NCI-H2196 treated with DMSO at 0.1 percent for 48 hours (cell line): ENCODE measurements around the gene IFNL2.
A peak's percentile ranks its signal among the peaks of the same experiment; 100 is the strongest.
"Not testable (repeated sequence)": the region's sequence is repeated elsewhere in the genome, so short reads cannot be mapped to it uniquely, and the experiment has no call there.

Experiments used
- DNase-seq: peaks from one replicate; lab custom pipeline; 2025; ENCODE audit not compliant: unreplicated experiment; lab: John Stamatoyannopoulos, UW

Gene IFNL2

DNA sequence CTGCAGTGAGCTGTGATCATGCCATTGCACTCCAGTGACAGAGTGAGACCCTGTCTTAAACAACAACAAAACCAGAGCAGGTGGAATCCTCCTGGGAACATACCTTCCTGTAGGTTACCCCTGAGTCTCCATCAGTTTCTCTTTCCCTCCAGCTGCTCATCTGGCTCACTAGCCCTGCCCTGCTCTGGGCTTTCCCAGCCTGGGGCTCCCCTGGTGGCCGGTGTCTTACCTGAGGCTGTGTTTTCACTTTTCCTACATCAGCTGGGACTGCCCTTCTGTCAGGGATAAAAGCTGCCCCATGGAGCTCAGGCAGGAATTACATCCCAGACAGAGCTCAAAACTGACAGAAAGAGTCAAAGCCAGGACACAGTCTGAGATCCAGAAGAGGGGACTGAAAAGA, at the start of gene IFNL2:
TSS of gene IFNL2 (plus strand) at position 312 of the 400 bp plus-strand sequence. CDS start 173 bp downstream, outside the sequence.
- DNase-seq: not testable (repeated sequence)

DNA sequence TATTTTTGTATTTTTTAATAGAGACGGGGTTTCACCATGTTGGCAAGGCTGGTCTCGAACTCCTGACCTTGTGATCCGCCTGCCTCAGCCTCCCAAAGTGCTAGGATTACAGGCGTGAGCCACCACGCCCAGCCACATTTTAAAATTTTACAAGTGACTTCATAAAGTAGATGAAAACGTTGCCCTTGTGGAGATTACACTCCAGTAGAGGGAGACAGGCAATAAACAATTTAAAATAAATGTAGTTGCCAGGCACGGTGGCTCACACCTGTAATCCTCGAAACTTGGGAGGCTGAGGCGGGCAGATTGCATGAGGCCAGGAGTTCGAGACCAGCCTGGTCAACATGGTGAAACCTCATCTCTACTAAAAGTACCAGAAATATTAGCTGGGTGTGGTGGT, 49.1 kb upstream of the IFNL2 start:
- DNase-seq: not testable (repeated sequence)

DNA sequence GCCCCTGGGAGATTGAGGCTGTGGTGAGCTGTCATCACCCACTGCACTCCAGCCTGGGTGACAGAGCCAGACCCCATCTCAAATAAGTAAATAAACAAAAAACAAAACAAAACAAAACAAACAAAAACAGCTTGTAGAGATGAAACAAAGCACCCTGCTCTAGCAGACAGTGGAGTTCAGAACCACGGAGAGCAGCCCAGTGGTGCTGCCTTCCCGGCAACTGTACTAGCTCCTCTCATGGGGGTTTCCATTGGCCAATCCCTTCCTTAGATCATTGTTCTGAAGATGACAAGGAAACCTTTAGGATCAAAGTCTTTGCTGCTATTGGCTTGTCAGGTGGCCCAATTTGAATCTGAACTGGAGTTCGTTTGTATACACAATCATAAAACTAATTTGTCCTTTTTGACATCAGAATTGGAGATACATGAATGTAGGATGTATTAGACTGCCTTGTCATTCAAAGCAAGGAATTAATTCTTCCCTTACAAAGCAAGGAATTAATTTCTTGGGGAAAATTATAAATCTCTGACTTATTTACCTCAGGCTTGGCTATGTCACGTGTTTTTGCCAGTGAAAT, 44.4 kb upstream of the IFNL2 start:
- DNase-seq: no peak

DNA sequence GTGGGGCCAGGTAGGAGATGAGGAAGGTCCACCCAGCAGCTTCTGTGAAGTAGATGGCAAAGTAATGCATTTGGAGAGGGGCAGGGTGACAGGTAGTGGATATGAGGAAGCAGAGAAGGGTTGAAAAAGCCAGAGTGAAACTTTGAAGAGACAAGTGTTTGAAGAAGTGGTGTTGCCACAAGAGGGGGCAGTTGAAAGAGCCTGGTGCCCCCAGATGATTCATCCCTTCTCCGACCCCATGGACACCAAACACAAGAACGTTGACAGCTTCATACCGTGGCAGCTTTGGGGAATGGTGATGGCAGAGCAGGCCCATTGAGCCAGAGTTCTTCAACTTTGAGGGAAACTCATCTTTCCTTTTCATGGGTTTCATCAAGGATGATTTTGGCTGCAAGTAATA, 43.3 kb upstream of the IFNL2 start:
- no peak for DNase-seq

DNA sequence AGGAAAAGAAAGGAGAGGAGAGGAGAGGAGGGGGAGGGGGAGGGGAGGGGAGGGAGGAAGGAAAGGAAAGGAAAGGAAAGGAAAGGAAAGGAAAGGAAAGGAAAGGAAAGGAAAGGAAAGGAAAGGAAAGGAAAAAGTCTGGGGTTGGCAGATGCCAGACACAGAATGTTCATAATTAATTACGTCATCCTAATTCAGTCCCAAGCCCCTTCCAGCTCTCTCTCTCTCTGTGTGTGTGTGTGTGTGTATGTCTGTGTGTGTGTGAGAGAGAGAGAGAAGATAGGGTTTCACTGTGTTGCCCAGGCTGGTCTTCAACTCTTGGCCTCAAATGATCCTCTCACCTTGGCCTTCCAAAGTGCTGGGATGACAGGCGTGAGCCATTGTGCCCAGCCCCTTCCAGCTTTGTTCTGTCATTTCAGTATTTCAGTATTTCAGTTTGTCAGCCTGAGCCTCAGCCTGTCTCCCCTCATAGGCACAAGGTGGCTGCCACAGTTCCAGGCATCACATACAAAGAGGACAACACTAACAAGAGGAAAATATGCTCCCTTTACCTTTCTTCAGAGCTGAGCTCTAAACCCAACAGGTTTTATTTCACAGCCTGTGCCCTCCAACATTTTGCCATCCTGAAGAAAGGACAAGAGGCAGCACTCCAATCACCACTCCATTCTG, 38.0 kb upstream of the IFNL2 start:
- no peak for DNase-seq

DNA sequence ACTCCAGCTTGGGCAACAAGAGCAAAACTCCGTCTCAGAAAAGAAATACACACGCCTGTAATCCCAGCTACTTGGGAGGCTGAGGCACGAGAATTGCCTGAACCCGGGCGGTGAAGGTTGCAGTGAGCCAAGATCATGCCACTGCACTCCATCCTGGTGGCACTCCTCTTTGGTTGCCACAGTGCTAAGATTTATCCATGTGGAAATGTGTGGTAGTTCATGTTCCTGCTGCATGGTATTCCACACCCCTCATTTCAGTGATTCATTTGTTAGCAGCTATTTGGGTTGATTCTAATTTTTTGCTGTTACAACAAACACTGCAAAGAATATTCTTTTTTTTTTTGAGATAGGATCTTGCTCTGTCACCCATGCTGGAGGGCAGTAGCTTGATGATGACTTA, 35.5 kb upstream of the IFNL2 start:
- no peak for DNase-seq

DNA sequence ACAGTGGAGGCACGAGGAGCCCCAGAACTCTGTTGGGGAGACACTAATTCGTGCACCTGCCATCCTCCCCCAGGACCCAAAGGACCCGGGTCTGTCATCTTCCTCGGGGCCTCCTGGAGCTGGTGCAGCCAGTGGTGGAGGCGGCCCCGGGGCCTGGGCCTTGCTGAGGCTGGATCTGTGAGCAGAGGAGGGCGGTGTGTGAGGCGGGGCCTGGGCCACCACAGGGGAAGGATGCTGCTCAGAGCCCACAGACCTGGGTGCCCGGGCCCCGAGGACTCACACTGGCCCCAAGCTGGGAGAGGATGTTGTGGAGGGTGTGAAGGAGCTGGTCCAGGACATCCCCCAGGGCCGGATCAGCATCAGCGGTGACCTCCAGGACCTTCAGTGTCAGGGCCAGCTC, 31.7 kb upstream of the IFNL2 start:
- DNase-seq: no peak

DNA sequence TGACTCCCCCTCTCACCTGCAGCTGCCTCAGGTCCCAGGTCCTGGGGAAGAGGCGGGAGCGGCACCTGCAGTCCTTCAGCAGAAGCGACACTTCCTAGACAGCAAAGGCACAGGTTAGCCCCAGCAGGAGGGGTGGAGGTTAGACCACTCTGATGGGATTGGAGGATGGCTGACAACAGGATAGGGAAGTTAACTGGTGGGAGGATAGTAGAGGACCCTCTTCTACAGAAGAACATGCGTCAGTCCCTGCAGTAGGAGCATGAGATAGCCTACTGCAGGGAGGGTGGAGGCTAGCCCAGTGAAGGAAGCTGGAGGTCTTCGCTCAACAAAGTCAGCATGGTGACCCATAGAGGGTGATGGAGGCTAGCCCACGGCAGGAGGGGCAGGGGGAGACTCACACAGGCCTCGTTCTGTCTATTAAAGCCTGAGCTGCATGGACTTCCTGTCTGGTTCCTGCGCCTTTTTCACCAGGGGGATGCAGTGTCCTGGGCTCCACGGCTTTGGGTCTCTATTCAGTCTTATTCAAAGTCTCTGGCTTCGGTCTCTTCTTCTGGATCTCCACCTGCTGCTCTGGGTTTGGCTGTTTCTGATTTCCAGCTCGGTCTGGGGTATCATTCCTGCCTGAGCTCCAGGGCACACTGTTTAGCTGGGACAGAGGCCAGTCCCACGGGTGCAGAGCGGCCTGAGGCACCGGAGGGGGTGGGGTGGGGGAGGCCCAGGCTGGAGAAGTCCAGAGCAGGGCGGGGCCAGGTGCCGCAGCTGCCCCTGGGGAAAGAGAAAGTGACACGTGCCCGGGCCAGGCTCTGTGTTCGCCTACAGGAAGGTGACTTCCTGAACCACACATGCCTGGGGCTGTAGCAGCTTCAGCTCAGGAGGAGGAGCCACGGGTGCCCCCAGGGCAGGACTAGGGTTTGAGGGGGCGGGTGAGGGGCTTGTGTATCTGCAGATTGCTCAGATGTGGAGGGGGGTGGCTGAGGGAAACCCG, 30.7 kb upstream of the IFNL2 start:
- peak; percentile 75 for DNase-seq

DNA sequence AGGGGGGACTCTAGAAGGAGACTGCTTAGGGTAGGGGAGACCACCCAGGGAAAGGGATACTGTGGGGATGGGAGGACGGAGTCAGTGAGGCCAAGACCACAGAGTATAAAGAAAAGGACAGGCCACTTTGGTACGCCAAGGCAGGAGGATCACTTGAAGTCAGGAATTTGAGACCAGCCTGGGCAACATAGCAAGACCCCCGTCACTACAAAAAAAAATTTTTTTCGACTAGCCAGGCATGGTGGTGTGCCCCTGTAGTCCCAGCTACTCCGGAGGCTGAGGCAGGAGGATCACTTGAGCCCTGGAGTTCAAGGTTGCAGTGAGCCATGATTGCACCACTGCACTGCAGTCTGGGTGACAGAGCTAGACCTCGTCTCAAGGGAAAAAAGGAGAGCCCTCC, 30.0 kb upstream of the IFNL2 start:
- no peak for DNase-seq

DNA sequence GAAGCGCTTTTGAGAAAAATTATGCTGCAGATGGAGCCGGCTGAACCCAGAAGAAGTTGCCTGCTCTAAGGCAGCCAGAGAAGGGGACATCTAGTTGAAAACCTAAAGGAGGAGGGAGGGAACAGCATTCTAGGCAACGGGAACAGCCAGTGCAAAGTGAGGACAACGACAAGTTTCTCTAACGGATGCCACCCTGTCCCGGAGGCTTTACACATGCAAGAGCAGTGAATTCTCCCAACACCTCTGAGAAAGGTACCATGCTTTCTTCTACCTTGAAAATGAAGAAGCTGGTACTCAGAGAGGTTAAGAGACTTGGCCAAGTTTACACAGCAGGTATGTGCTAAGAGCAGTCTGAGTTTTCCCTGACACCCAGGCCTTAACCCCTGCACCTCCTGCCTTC, 29.3 kb upstream of the IFNL2 start:
- DNase-seq: no peak

DNA sequence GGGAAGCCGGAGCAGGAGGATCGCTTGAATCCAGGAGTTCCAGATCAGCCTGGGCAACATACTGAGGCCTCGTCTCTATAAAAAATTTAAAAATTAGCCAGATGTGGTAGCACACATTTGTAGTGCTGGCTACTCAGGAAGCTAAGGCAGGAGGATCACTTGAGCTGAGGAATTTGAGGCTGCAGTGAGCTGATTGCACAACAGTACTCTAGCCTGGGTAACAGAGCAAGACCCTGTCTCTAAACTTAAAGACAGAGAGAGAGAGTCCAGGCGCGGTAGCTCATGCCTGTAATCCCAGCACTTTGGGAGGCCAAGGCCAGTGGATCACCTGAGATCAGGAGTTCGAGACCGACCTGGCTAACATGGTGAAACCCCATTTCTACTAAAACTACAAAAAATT, 27.8 kb upstream of the IFNL2 start:
- DNase-seq: no peak

DNA sequence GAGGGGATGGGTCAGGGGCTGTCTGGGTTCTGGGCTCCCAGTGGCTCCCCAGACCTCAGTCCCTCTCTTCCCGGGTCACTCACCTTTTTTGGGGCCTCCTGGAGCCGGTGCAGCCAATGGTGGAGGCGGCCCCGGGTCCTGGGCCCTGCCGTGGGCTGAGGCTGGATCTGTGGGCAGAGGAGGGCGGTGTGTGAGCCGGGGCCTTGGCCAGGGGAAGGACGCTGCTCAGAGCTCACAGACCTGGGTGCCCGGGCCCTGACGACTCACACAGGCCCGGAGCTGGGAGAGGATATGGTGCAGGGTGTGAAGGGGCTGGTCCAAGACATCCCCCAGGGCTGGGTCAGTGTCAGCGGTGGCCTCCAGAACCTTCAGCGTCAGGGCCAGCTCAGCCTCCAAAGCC, 24.5 kb upstream of the IFNL2 start:
- DNase-seq: not testable (repeated sequence)

DNA sequence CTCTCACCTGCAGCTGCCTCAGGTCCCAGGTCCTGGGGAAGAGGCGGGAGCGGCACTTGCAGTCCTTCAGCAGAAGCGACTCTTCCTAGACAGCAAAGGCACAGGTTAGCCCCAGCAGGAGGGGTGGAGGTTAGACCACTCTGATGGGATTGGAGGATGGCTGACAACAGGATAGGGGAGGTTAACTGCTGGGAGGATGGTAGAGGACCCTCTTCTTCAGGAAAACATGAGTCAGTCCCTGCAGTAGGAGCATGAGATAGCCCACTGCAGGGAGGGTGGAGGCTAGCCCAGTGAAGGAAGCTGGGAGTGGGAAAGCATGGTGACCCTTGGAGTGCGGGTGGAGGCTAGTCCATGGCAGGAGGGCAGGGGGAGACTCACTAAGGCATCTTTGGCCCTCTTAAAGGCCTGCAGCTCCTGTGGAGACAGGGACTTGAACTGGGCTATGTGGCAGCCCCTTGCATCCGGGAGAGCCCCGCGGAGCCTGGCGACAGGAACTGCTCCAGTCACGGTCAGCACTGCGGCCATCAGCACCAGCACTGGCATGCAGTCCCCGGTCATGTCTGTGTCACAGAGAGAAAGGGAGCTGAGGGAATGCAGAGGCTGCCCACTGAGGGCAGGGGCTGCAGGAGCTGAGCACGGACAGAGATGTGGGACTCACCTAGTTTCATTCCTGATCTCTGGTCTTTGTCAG, 23.6 kb upstream of the IFNL2 start, which contains the start of gene IFNL3:
TSS of gene IFNL3 (minus strand) at position 597 of the 691 bp plus-strand sequence. CDS start at position 558, 39 bp downstream.
- not testable (repeated sequence) for DNase-seq

DNA sequence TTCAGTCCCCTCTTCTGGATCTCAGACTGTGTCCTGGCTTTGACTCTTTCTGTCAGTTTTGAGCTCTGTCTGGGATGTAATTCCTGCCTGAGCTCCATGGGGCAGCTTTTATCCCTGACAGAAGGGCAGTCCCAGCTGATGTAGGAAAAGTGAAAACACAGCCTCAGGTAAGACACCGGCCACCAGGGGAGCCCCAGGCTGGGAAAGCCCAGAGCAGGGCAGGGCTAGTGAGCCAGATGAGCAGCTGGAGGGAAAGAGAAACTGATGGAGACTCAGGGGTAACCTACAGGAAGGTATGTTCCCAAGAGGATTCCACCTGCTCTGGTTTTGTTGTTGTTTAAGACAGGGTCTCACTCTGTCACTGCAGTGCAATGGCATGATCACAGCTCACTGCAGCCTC, 23.0 kb upstream of the IFNL2 start:
- not testable (repeated sequence) for DNase-seq

DNA sequence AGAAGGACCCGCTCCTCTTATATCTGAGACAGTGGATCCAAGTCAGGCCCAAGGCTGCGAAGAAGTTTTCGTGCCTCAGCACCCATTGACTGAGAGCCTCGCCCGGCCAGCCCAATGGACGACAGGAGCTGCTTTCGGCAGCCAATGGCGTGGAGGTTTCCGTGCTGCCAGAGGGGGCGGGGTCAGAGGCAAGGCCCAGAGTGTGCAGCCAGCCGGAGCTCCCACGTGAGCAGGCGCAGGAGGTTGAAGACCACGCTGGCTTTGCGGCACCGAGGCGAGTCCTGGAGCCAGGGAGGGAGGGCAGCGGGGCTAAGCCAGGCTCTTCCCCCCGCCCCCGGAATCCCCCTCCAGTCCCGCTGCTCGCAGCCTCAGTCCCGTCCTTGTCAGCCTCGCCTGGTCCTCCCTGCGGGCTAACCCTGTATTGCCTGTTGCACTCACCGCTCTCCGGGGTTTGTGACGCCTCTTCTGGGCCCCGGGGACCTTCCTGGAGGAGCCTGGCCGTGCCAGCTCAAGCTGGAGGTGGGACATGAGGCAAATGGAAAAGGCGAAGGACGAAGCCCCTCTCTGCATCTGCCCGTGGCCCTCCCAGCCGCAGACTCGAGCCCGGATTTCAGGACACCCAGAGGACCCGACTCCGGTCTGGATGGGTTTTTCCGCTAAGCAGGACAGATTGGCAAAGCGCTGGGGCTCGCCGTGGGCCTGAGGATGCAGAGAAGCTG, 21.1 kb upstream of the IFNL2 start:
- no peak for DNase-seq

DNA sequence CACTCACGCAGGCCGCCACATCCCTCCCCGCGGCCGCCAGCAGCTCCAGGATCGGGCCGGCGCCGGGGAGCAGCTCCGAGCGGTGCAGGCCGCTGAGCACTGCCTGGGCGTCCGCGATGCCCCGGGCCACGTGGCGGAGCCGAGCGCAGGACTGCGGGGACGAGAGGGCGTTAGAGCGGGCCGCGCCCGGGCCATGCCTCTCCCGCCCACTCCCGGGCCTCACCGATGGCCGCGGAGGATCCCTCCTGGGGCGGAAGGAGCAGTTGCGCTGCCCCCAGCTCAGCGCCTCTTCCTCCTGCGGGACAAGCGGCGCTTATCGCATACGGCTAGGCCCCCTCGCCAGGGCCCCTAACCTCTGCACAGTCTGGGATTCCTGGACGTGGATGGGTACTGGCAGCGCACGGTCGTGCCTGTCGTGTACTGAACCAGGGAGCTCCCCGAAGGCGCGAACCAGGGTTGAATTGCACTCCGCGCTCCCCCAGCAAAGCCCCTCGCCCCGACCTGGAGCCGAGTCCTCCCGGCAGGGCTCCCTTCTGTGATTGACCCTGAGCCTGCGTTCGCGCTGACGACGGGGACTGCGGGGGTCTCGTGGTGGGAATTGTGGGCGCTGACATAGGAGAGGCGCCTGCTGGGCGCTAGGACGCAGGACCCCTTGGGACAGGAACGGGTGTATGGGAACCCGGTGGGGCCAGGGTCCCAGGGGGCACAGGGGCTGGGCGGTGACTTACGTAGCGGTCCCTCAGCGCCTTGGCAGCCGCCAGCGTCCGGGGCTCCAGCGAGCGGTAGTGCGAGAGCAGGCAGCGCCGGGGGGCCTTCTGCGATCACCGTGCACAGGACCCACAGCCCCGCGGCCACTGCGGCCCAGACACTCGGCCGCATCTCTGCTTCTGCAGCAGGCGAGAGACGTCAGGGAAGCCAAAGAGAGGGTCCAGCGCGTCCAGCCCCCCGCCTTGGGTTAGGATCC, 20.2 kb upstream of the IFNL2 start:
- DNase-seq: no peak

DNA sequence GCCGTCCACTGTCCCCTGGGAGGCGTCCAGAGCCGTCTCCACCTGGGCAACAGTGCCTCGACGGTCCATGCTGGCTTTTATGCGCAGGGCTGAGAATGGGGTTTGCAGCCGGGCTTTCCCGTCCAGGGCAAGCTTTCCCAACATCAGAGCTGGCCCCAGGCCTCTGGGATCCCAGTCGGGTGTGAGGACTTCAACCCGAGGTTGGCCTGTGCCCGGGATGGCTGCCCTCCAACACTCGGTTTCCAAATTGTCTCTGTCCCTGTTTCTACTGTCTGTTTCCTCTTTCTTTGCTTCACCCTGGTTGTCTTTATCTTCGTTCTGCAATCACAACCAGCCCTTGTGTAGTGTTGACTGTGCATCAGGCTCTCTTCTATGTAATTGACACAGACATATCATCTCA, 19.4 kb upstream of the IFNL2 start, which contains the start of gene IFNL4:
TSS of gene IFNL4 (minus strand) at position 51 of the 400 bp plus-strand sequence.
- no peak for DNase-seq

DNA sequence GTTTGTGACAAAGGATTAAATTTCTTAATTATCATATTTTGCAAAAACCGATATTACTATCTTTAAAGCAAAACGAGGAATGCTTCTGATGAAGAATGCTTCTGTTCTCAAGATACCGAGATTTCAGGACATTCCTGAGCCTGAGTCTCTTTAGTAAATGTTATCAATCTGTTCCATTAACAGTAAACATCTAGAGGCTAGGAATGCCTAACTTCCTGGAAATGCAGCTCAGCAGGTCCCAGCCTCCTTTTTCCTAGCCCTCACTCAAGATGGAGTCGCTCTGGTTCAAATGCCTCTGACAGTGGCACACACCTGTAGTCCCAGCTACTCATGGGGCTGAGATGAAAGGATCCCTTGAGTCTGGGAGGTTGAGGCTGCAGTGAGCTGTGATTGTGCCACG, 17.1 kb upstream of the IFNL2 start:
- DNase-seq: no peak

DNA sequence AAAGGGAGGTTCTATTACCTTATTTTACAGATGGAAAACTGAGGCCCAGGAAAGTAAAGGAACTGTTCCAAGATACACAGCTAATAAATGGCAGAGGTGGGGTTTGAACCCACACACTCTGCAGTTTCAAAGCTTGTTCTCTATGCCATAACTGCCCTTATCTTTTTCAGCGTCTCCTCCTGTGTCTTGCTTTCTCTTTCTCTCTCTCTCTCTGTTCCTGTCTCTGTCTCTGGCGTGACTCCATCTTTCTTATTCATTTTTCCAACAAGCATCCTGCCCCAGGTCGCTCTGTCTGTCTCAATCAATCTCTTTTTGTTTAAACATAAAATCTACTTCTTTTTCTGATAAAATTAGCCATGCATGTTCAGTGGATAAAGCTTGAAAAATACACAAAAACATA, 16.4 kb upstream of the IFNL2 start:
- no peak for DNase-seq
